GM18498 (cell line): Measurements from ENCODE around the gene SLC35G2.
"Not testable (repeated sequence)": the region's sequence is repeated elsewhere in the genome, so short reads cannot be mapped to it uniquely, and the experiment has no call there.

Experiments used
- ATAC-seq: cut with Tn5 transposase; IDR thresholded peaks from one replicate; pipeline ENCODE4 v1.9.1; 2021; ENCODE audit warnings: mild to moderate bottlenecking, moderate library complexity; ENCODE audit not compliant: unreplicated experiment

The SLC35G2 gene

DNA sequence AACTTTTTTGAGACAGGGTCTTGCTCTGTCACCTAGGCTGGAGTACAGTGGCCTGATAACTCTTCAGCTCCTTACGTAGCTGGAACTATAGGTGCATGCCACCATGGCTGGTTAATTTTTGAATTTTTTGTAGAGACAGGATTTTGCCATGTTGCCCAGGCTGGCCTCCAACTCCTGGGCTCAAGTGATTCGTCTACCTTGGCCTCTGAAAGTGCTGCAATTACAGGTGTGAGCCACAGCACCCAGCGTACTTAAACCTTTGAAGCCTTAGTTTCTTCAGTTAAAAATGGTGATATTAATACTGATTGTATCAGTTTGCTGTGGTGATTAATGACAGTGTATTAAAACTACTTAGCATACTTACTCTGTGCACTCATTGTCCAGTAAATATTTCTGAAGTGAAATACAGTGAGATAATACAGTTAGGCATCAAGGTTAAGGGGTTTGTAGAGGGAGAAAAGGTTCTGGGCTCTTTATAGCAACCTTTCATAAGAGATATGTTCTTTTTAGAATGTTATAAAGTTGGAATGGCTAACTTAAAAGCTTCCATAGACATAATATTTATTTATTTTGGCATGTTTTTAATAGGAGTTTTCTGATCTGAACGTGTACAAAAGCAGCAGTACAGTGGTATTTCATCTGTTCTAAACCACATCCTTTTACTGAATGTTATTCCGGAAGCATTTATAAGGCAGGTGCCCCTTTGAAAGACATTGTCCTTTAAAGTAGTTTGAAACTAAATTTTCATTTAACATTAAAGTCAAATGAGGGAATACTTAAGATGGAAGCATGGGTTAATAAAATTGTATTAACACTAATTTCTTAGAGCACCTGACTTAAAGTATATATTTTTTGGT, 66.7 kb downstream of the SLC35G2 start:
- peak; percentile 52 for ATAC-seq

DNA sequence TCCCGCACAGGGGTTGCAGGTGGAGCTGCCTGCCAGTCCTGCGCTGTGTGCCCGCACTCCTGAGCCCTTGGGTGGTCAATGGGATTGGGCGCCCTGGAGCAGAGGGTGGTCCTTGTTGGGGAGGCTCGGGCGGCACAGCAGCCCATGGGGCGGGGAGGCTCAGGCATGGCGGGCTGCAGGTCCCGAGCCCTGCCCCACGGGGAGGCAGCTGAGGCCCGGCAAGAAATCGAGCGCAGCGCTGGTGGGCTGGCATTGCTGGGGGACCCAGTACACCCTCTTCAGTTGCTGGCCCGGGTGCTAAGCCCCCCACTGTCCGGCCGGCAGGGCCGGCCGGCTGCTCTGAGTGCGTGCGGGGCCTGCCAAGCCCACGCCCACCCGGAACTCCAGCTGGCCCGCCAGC, 71.0 kb downstream of the SLC35G2 start:
- ATAC-seq = no peak

DNA sequence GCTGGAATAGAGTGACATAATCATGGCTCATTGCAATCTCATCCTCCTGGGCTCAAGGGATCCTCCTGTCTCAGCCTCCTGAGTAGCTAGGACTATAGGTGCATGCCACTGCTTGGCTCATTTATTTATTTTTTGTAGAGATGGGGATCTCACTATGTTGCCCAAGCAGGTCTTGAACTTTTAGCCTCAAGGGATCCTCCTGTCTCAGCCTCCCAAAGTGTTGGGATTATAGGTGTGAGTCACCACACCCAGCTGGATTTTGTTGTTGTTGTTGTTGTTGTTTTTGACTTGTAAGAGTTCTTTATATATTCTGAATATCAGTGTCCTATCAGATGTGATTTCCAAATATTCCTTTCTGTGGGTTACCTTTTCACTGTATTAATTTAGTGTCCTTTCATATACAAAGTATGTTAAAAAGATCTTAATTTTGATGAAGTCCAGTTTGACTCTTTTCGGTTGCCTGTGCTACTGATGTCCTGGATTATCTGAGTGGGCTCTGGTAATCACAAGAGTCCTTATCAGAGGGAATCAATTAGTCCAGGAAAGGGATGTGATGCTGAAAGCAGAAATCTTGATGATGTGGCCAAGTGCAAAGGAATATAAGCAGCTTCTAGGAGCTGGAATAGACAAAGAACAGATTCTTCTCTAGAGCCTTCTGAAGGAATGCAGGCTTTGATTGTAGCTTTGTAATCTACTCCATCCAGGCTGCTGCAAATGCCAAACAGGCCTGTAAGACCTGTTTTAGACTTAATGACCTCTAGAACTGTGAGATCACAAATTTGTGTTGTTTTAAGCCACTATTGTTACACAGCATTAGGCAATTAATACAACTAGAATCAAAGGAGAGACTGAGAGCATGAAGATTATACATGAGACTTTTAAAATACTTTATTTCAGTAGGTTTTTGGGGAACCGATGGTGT, 73.3 kb downstream of the SLC35G2 start:
- no peak for ATAC-seq

DNA sequence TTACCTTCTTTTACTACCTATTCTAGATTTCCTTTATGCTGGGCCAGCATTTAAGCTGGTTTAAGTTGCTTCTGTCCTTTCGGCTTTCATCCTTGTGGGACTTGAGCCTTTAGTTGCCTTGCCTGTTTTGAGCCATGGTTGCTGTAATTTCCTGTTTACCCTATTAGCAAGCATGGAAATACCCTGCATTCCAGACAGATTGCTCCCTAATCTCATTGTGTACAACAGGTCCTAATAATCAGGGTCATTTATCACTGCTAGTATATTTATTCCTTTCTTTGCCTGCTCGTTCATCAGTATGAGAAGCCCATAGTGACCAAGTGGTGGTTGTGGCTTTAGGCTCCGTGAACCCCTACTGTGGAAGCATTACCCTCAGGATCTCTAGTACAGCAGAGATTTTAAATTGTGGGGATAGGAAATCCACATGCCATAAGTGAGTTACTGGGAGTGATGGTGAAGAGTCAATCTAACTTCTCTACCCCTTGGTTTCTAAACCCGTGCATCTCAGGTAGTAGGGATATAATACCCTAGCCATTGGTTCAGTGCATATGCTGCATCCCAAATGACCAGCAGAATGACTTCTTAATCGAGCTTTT, 75.0 kb downstream of the SLC35G2 start:
- ATAC-seq = no peak

DNA sequence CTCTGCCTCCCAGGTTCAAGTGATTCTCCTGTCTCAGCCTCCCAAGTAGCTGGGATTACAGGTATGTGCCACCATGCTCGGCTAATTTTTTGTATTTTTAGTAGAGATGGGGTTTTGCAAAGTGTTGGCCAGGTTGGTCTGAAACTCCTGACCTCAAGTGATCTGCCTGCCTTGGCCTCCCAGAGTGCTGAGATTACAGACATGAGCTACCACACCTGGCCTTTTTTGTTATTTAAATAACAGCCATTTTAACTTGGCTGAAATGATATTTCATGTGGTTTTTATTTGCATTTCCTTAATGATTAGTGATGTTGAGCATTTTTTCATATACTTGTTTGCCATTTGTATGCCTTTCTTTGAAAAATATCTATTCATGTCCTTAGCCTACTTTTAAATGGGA, 78.2 kb downstream of the SLC35G2 start:
- ATAC-seq = not testable (repeated sequence)

DNA sequence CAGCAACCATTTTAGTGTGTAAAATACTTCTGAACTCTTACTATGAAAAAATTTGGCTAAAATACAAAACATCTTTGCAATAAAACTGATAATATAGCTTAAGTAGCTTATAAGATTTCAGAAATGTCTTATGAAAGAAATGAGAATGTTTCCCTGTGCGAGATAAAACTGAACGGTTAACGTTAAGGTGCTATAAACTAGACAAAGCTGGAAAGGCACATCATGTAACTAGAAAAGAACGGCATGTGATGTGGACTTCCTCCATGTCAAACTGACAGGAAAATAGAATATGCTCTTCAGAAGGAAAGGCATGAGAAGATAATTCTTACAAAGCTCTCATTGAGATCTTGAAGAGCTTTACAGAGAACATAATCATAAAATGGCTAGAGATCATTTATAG, 79.6 kb downstream of the SLC35G2 start:
- ATAC-seq = no peak

DNA sequence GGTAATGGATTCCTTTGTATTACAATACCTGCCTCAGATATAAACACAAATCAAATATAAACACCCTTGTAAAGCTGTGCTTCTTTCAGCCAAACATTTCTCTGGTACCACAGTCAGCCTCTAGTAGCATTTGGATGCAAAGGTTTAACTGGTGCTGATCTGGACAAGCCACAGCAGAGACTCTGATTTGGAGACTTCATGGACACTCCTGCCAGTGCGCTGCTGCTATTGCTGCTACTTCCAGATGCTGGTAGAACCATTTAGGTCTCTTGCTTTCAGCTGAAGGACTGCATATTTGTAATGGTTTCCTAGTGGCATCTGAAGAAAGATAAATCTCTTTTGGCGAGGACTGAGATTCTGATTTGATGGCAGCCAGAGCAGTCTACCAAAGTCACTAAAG, 80.0 kb downstream of the SLC35G2 start:
- no peak for ATAC-seq

DNA sequence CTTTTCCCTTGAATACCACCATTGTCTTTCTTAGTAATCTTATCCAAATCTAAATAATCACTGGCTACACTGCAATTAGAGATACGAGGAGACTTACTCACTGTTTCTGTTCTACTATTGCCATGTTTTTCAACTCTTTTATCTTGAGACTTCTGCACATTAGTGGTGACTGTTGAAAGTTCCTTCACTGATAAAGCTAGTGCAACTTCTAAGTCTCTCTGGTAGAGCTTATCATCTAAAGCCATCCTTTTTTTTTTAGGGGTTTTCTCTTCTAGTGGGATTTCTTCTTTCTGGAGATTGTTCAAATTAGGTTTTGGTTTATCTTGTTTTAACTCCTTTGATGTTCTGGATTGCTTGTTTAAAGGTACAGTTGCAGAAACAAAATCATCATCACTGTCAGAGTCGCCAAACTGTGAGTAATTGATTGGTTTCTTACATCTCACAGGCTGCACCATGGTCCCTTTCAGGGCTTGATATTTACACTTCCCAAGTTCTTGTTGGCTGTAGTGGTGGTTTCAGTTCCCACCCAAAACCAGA, 80.8 kb downstream of the SLC35G2 start:
- no peak for ATAC-seq

DNA sequence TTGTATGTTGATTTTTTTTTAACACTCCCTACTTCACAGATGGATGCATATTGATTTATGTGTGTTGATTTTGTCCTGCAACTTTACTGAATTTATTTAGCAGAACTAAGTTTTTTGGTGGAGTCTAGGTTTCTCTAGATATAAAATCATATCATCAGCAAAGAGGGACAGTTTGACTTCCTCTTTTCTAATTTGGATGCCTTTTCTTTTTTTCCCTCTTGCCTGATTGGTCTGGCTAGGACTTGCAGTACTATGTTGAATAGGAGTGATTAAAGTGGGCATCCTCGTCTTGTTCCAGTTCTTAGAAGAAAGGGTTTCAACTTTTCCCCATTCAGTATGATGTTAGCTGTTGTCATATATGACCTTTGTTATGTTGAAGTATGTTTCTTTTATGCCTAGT, 81.8 kb downstream of the SLC35G2 start:
- not testable (repeated sequence) for ATAC-seq

DNA sequence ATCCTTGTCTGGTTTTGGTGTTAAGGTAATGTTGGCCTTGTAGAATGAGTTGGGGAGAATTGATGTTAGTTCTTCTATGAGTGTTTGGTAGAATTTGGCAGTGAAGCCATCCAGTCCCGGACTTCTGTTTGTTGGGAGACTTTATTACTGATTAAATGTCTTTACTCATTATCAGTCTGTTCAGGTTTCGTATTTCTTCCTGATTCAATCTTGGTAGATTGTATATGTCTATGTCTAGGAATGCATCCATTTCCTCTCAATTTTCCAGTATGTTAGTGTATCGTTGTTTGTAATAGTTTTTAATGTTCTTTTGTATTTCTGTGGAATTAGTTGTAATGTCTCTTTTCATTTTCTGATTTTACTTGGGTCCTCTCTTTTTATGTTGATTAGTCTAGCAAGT, 82.5 kb downstream of the SLC35G2 start:
- no peak for ATAC-seq

DNA sequence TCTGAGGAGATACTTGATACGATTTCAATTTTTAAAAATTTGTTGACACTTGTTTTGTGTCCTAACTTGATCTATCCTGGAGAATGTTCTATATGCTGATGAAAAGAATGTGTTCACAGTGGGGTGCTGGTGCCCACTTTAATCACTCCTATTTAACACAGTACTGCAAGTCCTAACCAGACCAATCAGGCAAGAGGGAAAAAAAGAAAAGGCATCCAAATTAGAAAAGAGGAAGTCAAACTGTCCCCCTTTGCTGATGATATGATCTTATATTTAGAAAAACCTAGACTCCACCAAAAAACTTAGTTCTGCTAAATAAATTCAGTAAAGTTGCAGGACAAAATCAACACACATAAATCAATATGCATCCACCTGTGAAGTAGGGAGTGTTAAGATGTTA, 83.6 kb downstream of the SLC35G2 start:
- ATAC-seq = not testable (repeated sequence)

DNA sequence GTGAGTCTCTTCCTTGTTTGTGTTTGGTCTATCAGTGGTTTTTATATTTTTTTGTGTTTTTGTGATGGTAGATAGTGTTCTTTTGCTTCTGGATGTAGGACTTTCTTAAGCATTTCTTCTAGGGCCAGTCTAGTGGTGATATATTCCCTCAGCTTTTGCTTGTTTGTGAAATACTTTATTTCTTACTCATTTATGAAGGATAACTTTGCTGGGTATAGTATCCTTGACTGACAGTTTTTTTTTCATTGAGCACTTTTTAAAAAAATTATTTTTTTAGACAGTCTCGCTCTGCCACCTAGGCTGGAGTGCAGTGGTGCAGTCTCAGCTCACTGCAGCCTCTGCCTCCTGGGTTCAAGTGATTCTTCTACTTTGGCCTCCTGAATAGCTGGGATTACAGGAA, 85.0 kb downstream of the SLC35G2 start:
- no peak for ATAC-seq

DNA sequence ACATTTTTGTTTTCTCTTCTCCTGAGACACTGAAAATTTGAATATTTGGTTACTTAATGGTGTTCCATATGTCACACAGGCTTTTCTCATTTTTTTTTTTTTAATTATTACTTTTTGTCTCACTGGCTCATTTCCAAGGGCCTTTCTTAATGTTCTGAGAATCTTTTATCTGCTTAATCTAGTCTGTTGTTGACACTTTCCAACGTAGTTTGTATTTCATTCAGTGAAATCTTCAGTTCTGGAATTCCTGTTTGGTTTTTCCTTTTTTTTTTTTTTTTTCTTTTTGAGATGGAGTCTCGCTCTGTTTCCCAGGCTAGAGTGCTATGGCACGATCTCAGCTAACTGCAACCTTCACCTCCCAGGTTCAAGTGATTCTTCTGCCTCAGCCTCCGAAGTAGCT, 85.8 kb downstream of the SLC35G2 start:
- no peak for ATAC-seq
